HG03571 (cell line): Measurements from ENCODE around the gene VAC14.

Source experiments
- ATAC-seq: cut with Tn5 transposase; IDR thresholded peaks from one replicate; pipeline ENCODE4 v1.9.1; 2021; ENCODE audit not compliant: unreplicated experiment

VAC14 gene

GRCh38 chr16:70709457-70709856 is 91.5 kb downstream of the VAC14 start:
- no peak for ATAC-seq

- no peak for ATAC-seq
Measured at GRCh38 chr16:70708366-70709246, 92.4 kb downstream of the VAC14 start.

GRCh38 chr16:70706948-70707465 is 94.0 kb downstream of the VAC14 start:
- ATAC-seq, result no peak

GRCh38 chr16:70705056-70705455 is 95.9 kb downstream of the VAC14 start:
- no peak for ATAC-seq

- no peak for ATAC-seq
Measured at GRCh38 chr16:70704586-70704985, 96.4 kb downstream of the VAC14 start.

GRCh38 chr16:70703835-70704381 is 97.0 kb downstream of the VAC14 start:
- no peak for ATAC-seq

GRCh38 chr16:70703041-70703834 is 97.7 kb downstream of the VAC14 start:
- ATAC-seq, result no peak

- no peak for ATAC-seq
Measured at GRCh38 chr16:70702624-70703023, 98.3 kb downstream of the VAC14 start.

- no peak for ATAC-seq
Measured at GRCh38 chr16:70701998-70702397, 99.0 kb downstream of the VAC14 start.

GRCh38 chr16:70701596-70701995 is 99.4 kb downstream of the VAC14 start:
- no peak for ATAC-seq

GRCh38 chr16:70701036-70701435 is 99.9 kb downstream of the VAC14 start:
- ATAC-seq, result no peak

- ATAC-seq, result no peak
Measured at GRCh38 chr16:70700101-70701020, 100.6 kb downstream of the VAC14 start.

GRCh38 chr16:70699696-70700095 is 101.3 kb downstream of the VAC14 start:
- ATAC-seq, result no peak

GRCh38 chr16:70698901-70699300 is 102.1 kb downstream of the VAC14 start:
- ATAC-seq, result no peak

- no peak for ATAC-seq
Measured at GRCh38 chr16:70697594-70698170, 103.3 kb downstream of the VAC14 start.

- no peak for ATAC-seq
Measured at GRCh38 chr16:70696952-70697593, 103.9 kb downstream of the VAC14 start.

GRCh38 chr16:70696355-70696754 is 104.6 kb downstream of the VAC14 start:
- ATAC-seq, result no peak

- no peak for ATAC-seq
Measured at GRCh38 chr16:70695331-70696070, 105.5 kb downstream of the VAC14 start.

GRCh38 chr16:70694868-70695218 is 106.1 kb downstream of the VAC14 start:
- ATAC-seq, result no peak
